Uterus (tissue), 2 donors: Measurements from ENCODE around the gene TTYH1.

Experiments
- CTCF ChIP-seq, 4 experiments: fragments of 200-600 bp in 2 of 4; fragments of 450-650 bp in 2 of 4; sonication (generic) in 2 of 4; IDR thresholded peaks; one replicate each; pipeline ENCODE4 v1.5.1; 2016 to 2019; ENCODE audit warnings: antibody characterized with exemption in 4 of 4, mild to moderate bottlenecking in 2 of 4, moderate library complexity in 1 of 4
- POLR2A ChIP-seq, 2 donors: fragments of 450-650 bp; IDR thresholded peaks; one replicate each; pipeline ENCODE4 v1.6.1; 2016; ENCODE audit warnings: antibody characterized with exemption in 2 of 2, mild to moderate bottlenecking in 1 of 2, moderate library complexity in 1 of 2

DNA sequence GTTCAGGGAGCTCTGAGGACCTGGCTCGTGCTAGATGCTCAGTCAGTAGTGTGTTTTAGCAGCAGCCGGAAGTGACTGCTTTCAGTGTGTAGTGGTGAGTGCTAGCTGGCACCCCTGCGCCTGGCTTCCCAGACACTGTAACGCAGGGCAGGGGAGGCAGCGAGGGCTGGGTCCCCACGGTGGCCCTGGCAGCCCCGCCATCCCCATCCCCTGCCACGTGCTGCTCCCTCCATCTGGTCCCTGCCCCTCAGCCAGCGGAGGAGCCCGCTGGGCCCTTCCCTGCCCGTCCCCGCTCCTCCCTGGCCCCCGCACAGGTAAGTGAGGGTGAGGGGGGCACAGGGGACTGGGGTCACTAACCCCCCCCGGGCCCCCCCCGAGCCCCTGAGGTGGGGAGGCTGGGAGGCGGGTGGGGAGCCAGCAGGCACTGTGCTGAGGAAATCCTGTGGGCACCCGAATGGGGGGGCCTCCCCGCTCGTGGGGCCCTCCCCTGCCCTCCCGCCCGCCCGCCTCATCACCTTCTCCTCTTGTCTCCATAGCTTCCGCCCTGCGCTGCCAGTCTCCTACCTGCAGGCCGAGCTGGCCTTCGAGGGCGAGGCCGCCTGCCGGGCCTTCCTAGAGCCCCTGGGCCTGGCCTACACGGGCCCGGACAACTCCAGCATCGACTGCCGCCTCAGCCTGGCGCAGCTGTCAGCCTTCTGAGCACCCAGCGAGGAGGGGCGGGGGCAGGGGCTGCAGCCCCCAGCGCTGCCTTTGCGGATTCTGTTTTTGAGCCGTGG is 45.2 kb downstream of the TTYH1 start:
- TF ChIP-seq CTCF (IDR thresholded peaks at IDR 0.05) (no peak), POLR2A (IDR thresholded peaks at IDR 0.05) (no peak)
